ENCODE data around the gene RPS6KA5.

The RPS6KA5 gene

GRCh38 chr14:91070572-91070971 lies 10.1 kb upstream of the RPS6KA5 start:
- DNase-seq (ENCODE audit: low read depth, low spot score): no peak
- no peak overlapping the region for H3K4me3 ChIP-seq (ENCODE audit: low read length)

GRCh38 chr14:91068642-91069041 lies 8.2 kb upstream of the RPS6KA5 start:
- no peak overlapping the region for H3K4me3 ChIP-seq (ENCODE audit: low read length)
- DNase-seq (ENCODE audit: low read depth, low spot score): no peak

- DNase-seq (ENCODE audit: low read depth, low spot score): peak; percentile 68
- H3K4me3 ChIP-seq (ENCODE audit: low read length): no peak overlapping the region
Measured at GRCh38 chr14:91067186-91067585, 6.7 kb upstream of the RPS6KA5 start.

- no peak overlapping the region for H3K4me3 ChIP-seq (ENCODE audit: low read length)
- no peak for DNase-seq (ENCODE audit: low read depth, low spot score)
Measured at GRCh38 chr14:91065266-91065665, 4.8 kb upstream of the RPS6KA5 start.

- H3K4me3 ChIP-seq (ENCODE audit: low read length): no peak overlapping the region
- peak; percentile 84 for DNase-seq (ENCODE audit: low read depth, low spot score)
Measured at GRCh38 chr14:91063119-91063518, 2.7 kb upstream of the RPS6KA5 start.

GRCh38 chr14:91062600-91062999 lies 2.2 kb upstream of the RPS6KA5 start:
- DNase-seq (ENCODE audit: low read depth, low spot score): no peak
- no peak overlapping the region for H3K4me3 ChIP-seq (ENCODE audit: low read length)

- no peak for DNase-seq (ENCODE audit: low read depth, low spot score)
- peak overlapping the region; percentile 58 for H3K4me3 ChIP-seq (ENCODE audit: low read length)
Measured at GRCh38 chr14:91061056-91061887, 831 bp upstream of the RPS6KA5 start.

GRCh38 chr14:91059576-91060350 lies 678 bp downstream of the RPS6KA5 start:
- DNase-seq (ENCODE audit: low read depth, low spot score): no peak
- H3K4me3 ChIP-seq (ENCODE audit: low read length): peak overlapping the region; percentile 81

- DNase-seq (ENCODE audit: low read depth, low spot score): no peak
- H3K4me3 ChIP-seq (ENCODE audit: low read length): no peak overlapping the region
Measured at GRCh38 chr14:91058042-91058581, 2.3 kb downstream of the RPS6KA5 start.

GRCh38 chr14:91056361-91056760 lies 4.1 kb downstream of the RPS6KA5 start:
- no peak for DNase-seq (ENCODE audit: low read depth, low spot score)
- no peak overlapping the region for H3K4me3 ChIP-seq (ENCODE audit: low read length)

- no peak for DNase-seq (ENCODE audit: low read depth, low spot score)
- no peak overlapping the region for H3K4me3 ChIP-seq (ENCODE audit: low read length)
Measured at GRCh38 chr14:91055016-91055415, 5.4 kb downstream of the RPS6KA5 start.

GRCh38 chr14:91048676-91049075 lies 11.8 kb downstream of the RPS6KA5 start:
- no peak overlapping the region for H3K4me3 ChIP-seq (ENCODE audit: low read length)

GRCh38 chr14:91048265-91048664 lies 12.2 kb downstream of the RPS6KA5 start:
- DNase-seq (ENCODE audit: low read depth, low spot score): no peak

More at GRCh38 chr14:91048676-91049075, 11.8 kb downstream of the RPS6KA5 start:
- no peak for DNase-seq (ENCODE audit: low read depth, low spot score)

GRCh38 chr14:91047174-91047753 lies 13.2 kb downstream of the RPS6KA5 start:
- DNase-seq (ENCODE audit: low read depth, low spot score): peak; percentile 71
- no peak overlapping the region for H3K4me3 ChIP-seq (ENCODE audit: low read length)

More at GRCh38 chr14:91048265-91048664, 12.2 kb downstream of the RPS6KA5 start:
- H3K4me3 ChIP-seq (ENCODE audit: low read length): no peak overlapping the region

GRCh38 chr14:91046488-91047072 lies 13.9 kb downstream of the RPS6KA5 start:
- no peak for DNase-seq (ENCODE audit: low read depth, low spot score)
- H3K4me3 ChIP-seq (ENCODE audit: low read length): no peak overlapping the region

GRCh38 chr14:91041450-91041849 lies 19.0 kb downstream of the RPS6KA5 start:
- no peak overlapping the region for H3K4me3 ChIP-seq (ENCODE audit: low read length)
- DNase-seq (ENCODE audit: low read depth, low spot score): no peak

GRCh38 chr14:91040545-91040944 lies 19.9 kb downstream of the RPS6KA5 start:
- no peak for DNase-seq (ENCODE audit: low read depth, low spot score)
- no peak overlapping the region for H3K4me3 ChIP-seq (ENCODE audit: low read length)

- H3K4me3 ChIP-seq (ENCODE audit: low read length): no peak overlapping the region
- no peak for DNase-seq (ENCODE audit: low read depth, low spot score)
Measured at GRCh38 chr14:91038439-91038838, 22.0 kb downstream of the RPS6KA5 start.

- DNase-seq (ENCODE audit: low read depth, low spot score): no peak
- no peak overlapping the region for H3K4me3 ChIP-seq (ENCODE audit: low read length)
Measured at GRCh38 chr14:91036741-91037469, 23.5 kb downstream of the RPS6KA5 start.
